ENCODE measurements around the gene PVALB. TPM values are rescaled to one million over a fixed set of nuclear protein-coding genes. Genes with fewer than 3 reads are reported as not detected.

Gene PVALB
- total and polyA plus RNA-seq, 10 of the 15 experiments (the other 5 are each of a cell fraction or from before 2014, with no cell fraction given) = not detected

DNA sequence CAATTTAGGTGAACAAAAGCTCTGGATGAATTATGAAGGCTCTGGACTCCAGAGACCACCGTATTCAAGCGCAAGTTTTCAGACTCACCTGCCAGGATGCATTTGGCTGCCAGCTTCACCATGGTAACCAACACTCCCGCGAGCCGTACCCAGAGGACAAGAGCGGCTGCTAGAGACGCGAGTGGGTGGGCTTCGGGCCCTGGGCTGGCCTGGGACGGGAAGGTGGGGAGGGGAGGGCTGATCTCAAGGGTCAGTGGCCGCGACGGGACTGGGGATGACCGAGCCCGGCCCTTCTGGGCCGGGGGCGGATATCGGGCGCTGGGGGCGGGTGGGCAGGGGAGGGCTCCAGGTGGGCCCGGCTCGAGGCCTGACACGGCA is 41.3 kb downstream of the PVALB start:
- Histone ChIP-seq H2AFZ (ENCODE audit: control insufficient read depth, low read depth, low read length) (peak overlapping the region; percentile 81), H3K27ac (ENCODE audit: control insufficient read depth, insufficient read depth) (peak overlapping the region; percentile 37; the same call in 1 of the 2 replicates), H3K4me3 (peak overlapping the region; percentile 87), H4K20me1 (ENCODE audit: control insufficient read depth, insufficient read depth) (no peaks in the 10 kb centered on the region), H3K36me3 (ENCODE audit: control insufficient read depth in 2 of 2, insufficient read depth in 2 of 2, low read length in 1 of 2) (no peaks in the 10 kb centered on the region; a peak in 1 of 4 replicates), H3K4me2 (ENCODE audit: control insufficient read depth, insufficient read depth) (peak overlapping the region; percentile 78), H3K27me3 (replicated peaks in 1 of 2; ENCODE audit: control insufficient read depth in 2 of 2, insufficient read depth in 2 of 2, low read length in 1 of 2) (no peaks in the 10 kb centered on the region), H3K79me2 (ENCODE audit: control insufficient read depth, insufficient read depth, low read length) (no peaks in the 10 kb centered on the region), H3K4me1 (ENCODE audit: control insufficient read depth, insufficient read depth, low read length) (peaks cover 11% of the 10 kb centered on the region), H3K9ac (ENCODE audit: control insufficient read depth, insufficient read depth, low read length) (peak overlapping the region; percentile 73), H3K9me3 (replicated peaks; ENCODE audit: control insufficient read depth, insufficient read depth, low read length) (no peaks in the 10 kb centered on the region)
- POLR2A ChIA-PET = interaction anchor here (0.8 to 1.0 kb wide), 2 partner anchors 11 to 81 kb away, joined by 3 to 4 read pairs; no protein-coding TSS in a partner anchor
- RAD21 ChIA-PET (ENCODE audit: unreplicated experiment) = interaction anchor here (0.9 to 1.2 kb wide), 3 partner anchors 84 to 206 kb away, joined by 3 to 5 read pairs (median 4); no protein-coding TSS in a partner anchor
- DNase-seq (ENCODE audit: low read depth, low spot score) (no peak), FAIRE-seq (no peak), ATAC-seq (peak; percentile 11)
- WGBS (ENCODE audit: insufficient coverage, insufficient replicate concordance, low lambda C conversion rate, missing lambda C conversion rate) = 1% methylated on average over 10 of the region's 23 CpGs
- intact Hi-C loops (cut with micrococcal nuclease; ENCODE audit: unreplicated experiment) = no loop called here
- no TSS peak for BruUV-seq (replicated peaks)
- CTCF ChIA-PET = interaction anchor here (0.9 to 3.7 kb wide), 14 partner anchors 9 to 270 kb away, joined by 3 to 17 read pairs (median 4); no protein-coding TSS in a partner anchor
- in situ Hi-C loops (cut with MboI) = no loop called here
- SMC1A ChIA-PET (ENCODE audit: uncharacterized antibody, unreplicated experiment) = interaction anchor here (0.7 to 2.5 kb wide), 5 partner anchors 11 to 165 kb away, joined by 3 to 11 read pairs (median 5); no protein-coding TSS in a partner anchor
- TF ChIP-seq ETV6 (conservative IDR thresholded peaks at IDR 0.05 in 1 of 2, IDR thresholded peaks at IDR 0.05 in 1 of 2; ENCODE audit: borderline replicate concordance in 1 of 2, low read depth in 1 of 2) = no peak
- TF ChIP-seq, protein P1, sequence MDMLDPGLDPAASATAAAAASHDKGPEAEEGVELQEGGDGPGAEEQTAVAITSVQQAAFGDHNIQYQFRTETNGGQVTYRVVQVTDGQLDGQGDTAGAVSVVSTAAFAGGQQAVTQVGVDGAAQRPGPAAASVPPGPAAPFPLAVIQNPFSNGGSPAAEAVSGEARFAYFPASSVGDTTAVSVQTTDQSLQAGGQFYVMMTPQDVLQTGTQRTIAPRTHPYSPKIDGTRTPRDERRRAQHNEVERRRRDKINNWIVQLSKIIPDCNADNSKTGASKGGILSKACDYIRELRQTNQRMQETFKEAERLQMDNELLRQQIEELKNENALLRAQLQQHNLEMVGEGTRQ (IDR thresholded peaks at IDR 0.05; ENCODE audit: borderline replicate concordance, low read depth, low read length) = no peak
- TF ChIP-seq ATF7 (IDR thresholded peaks at IDR 0.05; ENCODE audit: low read depth) = no peak
- no peak for TF ChIP-seq SUZ12 (IDR thresholded peaks at IDR 0.05; ENCODE audit: unreplicated experiment)
- TF ChIP-seq SMAD5 (IDR thresholded peaks at IDR 0.05; ENCODE audit: low read depth) = no peak
- TF ChIP-seq EP300 (IDR thresholded peaks at IDR 0.05; ENCODE audit: borderline replicate concordance in 1 of 2, control insufficient read depth in 1 of 2, low read depth in 2 of 2, low read length in 2 of 2) = no peak
- TF ChIP-seq, protein P2, sequence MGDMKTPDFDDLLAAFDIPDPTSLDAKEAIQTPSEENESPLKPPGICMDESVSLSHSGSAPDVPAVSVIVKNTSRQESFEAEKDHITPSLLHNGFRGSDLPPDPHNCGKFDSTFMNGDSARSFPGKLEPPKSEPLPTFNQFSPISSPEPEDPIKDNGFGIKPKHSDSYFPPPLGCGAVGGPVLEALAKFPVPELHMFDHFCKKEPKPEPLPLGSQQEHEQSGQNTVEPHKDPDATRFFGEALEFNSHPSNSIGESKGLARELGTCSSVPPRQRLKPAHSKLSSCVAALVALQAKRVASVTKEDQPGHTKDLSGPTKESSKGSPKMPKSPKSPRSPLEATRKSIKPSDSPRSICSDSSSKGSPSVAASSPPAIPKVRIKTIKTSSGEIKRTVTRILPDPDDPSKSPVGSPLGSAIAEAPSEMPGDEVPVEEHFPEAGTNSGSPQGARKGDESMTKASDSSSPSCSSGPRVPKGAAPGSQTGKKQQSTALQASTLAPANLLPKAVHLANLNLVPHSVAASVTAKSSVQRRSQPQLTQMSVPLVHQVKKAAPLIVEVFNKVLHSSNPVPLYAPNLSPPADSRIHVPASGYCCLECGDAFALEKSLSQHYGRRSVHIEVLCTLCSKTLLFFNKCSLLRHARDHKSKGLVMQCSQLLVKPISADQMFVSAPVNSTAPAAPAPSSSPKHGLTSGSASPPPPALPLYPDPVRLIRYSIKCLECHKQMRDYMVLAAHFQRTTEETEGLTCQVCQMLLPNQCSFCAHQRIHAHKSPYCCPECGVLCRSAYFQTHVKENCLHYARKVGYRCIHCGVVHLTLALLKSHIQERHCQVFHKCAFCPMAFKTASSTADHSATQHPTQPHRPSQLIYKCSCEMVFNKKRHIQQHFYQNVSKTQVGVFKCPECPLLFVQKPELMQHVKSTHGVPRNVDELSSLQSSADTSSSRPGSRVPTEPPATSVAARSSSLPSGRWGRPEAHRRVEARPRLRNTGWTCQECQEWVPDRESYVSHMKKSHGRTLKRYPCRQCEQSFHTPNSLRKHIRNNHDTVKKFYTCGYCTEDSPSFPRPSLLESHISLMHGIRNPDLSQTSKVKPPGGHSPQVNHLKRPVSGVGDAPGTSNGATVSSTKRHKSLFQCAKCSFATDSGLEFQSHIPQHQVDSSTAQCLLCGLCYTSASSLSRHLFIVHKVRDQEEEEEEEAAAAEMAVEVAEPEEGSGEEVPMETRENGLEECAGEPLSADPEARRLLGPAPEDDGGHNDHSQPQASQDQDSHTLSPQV (IDR thresholded peaks at IDR 0.05) = no peak
- TF ChIP-seq, protein P3, sequence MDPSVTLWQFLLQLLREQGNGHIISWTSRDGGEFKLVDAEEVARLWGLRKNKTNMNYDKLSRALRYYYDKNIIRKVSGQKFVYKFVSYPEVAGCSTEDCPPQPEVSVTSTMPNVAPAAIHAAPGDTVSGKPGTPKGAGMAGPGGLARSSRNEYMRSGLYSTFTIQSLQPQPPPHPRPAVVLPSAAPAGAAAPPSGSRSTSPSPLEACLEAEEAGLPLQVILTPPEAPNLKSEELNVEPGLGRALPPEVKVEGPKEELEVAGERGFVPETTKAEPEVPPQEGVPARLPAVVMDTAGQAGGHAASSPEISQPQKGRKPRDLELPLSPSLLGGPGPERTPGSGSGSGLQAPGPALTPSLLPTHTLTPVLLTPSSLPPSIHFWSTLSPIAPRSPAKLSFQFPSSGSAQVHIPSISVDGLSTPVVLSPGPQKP (IDR thresholded peaks at IDR 0.05; ENCODE audit: low read depth, low read length) = no peak
- no peak for TF ChIP-seq PAX5 (IDR thresholded peaks at IDR 0.05; ENCODE audit: borderline replicate concordance, low read depth, low read length)
- no peak for TF ChIP-seq MYB (IDR thresholded peaks at IDR 0.05; ENCODE audit: borderline replicate concordance, low read depth, low read length)
- TF ChIP-seq NFYA (IDR thresholded peaks at IDR 0.05; ENCODE audit: borderline replicate concordance, low read depth, low read length) = no peak
- TF ChIP-seq, protein P4, sequence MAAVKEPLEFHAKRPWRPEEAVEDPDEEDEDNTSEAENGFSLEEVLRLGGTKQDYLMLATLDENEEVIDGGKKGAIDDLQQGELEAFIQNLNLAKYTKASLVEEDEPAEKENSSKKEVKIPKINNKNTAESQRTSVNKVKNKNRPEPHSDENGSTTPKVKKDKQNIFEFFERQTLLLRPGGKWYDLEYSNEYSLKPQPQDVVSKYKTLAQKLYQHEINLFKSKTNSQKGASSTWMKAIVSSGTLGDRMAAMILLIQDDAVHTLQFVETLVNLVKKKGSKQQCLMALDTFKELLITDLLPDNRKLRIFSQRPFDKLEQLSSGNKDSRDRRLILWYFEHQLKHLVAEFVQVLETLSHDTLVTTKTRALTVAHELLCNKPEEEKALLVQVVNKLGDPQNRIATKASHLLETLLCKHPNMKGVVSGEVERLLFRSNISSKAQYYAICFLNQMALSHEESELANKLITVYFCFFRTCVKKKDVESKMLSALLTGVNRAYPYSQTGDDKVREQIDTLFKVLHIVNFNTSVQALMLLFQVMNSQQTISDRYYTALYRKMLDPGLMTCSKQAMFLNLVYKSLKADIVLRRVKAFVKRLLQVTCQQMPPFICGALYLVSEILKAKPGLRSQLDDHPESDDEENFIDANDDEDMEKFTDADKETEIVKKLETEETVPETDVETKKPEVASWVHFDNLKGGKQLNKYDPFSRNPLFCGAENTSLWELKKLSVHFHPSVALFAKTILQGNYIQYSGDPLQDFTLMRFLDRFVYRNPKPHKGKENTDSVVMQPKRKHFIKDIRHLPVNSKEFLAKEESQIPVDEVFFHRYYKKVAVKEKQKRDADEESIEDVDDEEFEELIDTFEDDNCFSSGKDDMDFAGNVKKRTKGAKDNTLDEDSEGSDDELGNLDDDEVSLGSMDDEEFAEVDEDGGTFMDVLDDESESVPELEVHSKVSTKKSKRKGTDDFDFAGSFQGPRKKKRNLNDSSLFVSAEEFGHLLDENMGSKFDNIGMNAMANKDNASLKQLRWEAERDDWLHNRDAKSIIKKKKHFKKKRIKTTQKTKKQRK (IDR thresholded peaks at IDR 0.05; ENCODE audit: low read depth, low read length) = no peak
- TF ChIP-seq BACH1 (IDR thresholded peaks at IDR 0.05; ENCODE audit: borderline replicate concordance) = no peak
- TF ChIP-seq TAF1 (IDR thresholded peaks at IDR 0.05; ENCODE audit: borderline replicate concordance, low read depth, low read length) = no peak

All from GM12878 (cell line).